ENCODE data around the gene FAM110D. TPM values are rescaled to one million over a fixed set of nuclear protein-coding genes. Genes with fewer than 3 reads are reported as not detected.

Gene FAM110D
- not detected for total RNA-seq
- not detected for polyA plus RNA-seq

DNA sequence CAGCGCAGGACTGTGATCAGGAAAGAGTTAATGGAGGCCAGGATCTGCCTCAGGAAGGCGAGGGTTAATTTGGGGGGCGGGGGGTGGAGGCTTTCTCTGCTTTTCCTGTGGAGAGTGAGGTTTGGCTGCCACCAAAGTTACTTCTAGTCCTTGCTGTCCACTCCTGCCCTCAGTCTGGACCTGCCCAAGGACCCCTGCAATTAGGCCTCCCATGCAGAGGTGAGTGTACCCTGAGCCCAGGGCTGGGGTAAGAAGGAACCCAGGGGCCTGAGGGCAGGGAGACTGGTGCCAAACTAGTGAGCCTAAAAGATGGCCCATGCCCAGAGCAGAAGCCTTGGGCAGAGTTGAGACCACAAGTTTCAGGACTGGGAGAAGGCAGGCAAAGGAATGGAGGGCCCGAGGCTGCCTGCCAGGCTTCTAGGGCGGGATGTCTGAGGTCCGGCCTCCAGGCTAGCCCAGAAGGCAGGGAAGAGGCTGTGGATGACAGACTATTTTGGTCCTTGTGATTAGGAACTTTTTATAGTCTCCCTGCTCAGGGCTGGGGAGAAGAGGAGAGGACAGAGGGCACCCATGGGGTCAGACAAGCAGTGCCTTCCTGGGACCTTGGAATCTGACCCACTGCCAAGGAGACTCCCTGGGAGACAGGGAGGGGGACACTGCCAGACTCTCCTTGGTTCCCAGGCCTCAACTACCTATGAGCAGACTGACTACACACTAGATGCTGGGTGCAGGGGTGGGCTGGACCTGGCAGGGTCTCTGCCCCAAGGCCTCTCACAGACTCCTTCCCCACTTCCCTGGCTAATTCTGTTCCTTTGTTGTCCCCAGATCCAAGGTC is at the start of gene FAM110D:
Gene FAM110D, plus strand, starts transcription at position 172 of the 835 bp plus-strand sequence. CDS start 2,213 bp downstream, outside the sequence.
- ATAC-seq (ENCODE audit: low read depth in 2 of 2) (no peak), DNase-seq (no peak)
- no peaks in the 10 kb centered on the region for H3K36me3 ChIP-seq (ENCODE audit: control insufficient read depth, insufficient read depth, low read length)
- Mint-ChIP-seq H3K27me3 (peaks cover 70% of the 10 kb centered on the region), H3K9me3 (no peaks in the 10 kb centered on the region), H3K4me1 (peaks cover 0 to 9% (median 5%) of the 10 kb centered on the region in 4 donors), H3K4me3 (peak within 1 kb of the TSS in 3 of 4 donors; percentile 18 to 75 (median 35)), H3K36me3 (no peaks in the 10 kb centered on the region), H3K27ac (no peak within 1 kb of the TSS)
- H3K27me3 ChIP-seq (ENCODE audit: control insufficient read depth, insufficient read depth, low read length), result peaks cover 11% of the 10 kb centered on the region
- H3K27ac ChIP-seq (ENCODE audit: insufficient read depth, low read length, poor library complexity, severe bottlenecking), result no peak within 1 kb of the TSS
- no peaks in the 10 kb centered on the region for H3K9me3 ChIP-seq (ENCODE audit: control insufficient read depth in 2 of 2, low read length in 2 of 2)
- H3K4me1 ChIP-seq (ENCODE audit: control insufficient read depth, insufficient read depth, low read length, poor library complexity, severe bottlenecking), result peaks cover 27% of the 10 kb centered on the region
- H3K4me3 ChIP-seq (ENCODE audit: low read depth, low read length), result no peak within 1 kb of the TSS

DNA sequence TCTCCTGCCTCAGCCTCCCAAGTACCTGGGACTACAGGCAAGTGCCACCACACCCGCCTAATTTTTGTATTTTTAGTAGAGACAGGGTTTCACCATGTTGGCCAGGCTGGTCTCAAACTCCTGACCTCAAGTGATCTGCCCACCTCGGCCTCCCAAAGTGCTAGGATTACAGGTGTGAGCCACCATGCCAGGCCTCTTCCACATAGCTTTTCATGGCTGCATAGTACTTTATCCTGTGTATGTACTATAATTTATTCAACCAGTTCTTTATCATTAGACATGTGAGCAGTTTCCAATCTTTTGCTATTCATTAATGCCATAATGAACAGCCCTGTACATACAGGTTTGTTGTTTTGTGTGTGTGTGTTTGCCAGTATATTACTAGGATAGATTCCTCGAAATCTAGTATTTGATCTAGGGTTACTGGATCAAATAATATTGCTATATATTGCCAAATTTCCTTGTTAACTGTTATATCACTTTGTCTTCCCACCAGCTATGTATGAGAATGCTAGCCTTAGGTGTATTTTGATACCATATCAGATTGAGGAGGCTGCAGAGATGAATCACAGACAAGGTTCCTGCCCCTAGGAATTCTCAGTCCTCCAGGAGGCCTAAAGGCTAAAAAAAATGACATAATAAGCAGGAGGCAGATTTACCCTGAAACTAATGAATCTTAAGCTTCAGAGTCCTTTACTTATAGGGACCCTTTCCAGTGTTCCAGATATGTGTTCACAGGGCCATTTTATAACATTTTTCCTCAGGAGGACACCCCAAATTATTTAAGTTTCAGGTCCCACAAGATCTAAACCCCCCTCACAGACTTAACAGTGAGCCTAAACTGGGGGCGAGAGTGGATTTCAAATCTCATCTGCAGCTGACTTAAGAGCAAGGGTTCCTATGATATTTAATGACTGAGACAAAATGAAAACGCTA is 49.4 kb upstream of the FAM110D start:
- Histone ChIP-seq H3K27ac (ENCODE audit: insufficient read depth, low read length, poor library complexity, severe bottlenecking) (no peak overlapping the region), H3K4me3 (ENCODE audit: low read depth, low read length) (no peak overlapping the region), H3K4me1 (ENCODE audit: control insufficient read depth, insufficient read depth, low read length, poor library complexity, severe bottlenecking) (peaks cover 30% of the 10 kb centered on the region), H3K9me3 (ENCODE audit: control insufficient read depth in 2 of 2, low read length in 2 of 2) (no peaks in the 10 kb centered on the region), H3K27me3 (ENCODE audit: control insufficient read depth, insufficient read depth, low read length) (no peaks in the 10 kb centered on the region), H3K36me3 (ENCODE audit: control insufficient read depth, insufficient read depth, low read length) (peaks cover 4% of the 10 kb centered on the region)
- H3K27me3 Mint-ChIP-seq, result peaks cover 4% of the 10 kb centered on the region
- H3K27ac Mint-ChIP-seq, result peak overlapping the region; percentile 69 to 97 (median 97)
- H3K4me3 Mint-ChIP-seq, result peak overlapping the region; percentile 85 to 96 (median 94)
- no peak for ATAC-seq (ENCODE audit: low read depth in 2 of 2)
- DNase-seq, result no peak
- peaks cover 5 to 39% (median 26%) of the 10 kb centered on the region in 4 donors for H3K4me1 Mint-ChIP-seq
- H3K36me3 Mint-ChIP-seq, result peaks cover 5% of the 10 kb centered on the region
- no peaks in the 10 kb centered on the region for H3K9me3 Mint-ChIP-seq

DNA sequence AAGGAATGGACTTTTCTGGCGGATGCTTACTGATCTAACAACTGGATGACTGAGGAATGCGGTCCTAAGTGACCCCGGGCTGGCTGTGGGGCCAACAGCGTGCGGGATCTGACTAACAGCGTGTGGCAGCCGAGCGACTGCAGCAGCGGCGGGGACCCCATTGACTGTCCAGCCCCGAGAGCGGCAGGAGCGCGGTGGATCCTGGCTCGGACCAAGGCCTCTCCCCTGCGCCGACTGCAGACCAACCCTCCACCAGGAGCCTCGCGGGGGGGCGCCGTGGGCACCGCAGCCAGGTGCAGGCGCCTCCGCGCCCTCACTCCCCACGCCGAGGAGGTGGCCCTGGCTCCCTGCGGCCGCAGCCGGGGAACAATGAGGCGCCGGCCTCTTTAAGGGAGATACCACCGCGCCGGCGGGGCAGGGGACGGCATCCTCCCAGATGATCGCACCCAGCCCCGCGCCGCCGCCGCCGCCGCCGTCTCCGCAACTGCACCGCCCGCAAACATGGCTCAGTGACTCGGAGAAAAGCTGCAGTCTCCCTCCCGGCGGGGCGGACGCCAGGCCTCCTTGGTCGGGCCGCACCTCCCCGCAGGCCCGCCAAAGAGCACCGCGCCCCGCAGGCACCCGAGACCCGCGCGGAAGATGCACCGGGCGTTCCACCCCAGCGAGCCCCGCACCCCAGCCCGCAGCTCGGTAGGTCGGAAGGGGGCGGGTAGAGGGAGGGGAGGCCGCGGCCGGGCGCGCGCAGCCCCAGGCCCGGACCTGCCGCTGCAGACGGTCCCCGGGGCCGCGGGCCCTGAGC is 47.9 kb upstream of the FAM110D start:
- peaks cover 5 to 40% (median 23%) of the 10 kb centered on the region in 4 donors for H3K4me1 Mint-ChIP-seq
- peak overlapping the region; percentile 69 to 97 (median 97) for H3K27ac Mint-ChIP-seq
- peaks cover 12% of the 10 kb centered on the region for H3K36me3 ChIP-seq (ENCODE audit: control insufficient read depth, insufficient read depth, low read length)
- H3K4me3 ChIP-seq (ENCODE audit: low read depth, low read length), result peak overlapping the region; percentile 76
- H3K27ac ChIP-seq (ENCODE audit: insufficient read depth, low read length, poor library complexity, severe bottlenecking), result peak overlapping the region; percentile 81
- peaks cover 8% of the 10 kb centered on the region for H3K36me3 Mint-ChIP-seq
- no peaks in the 10 kb centered on the region for H3K9me3 Mint-ChIP-seq
- no peaks in the 10 kb centered on the region for H3K27me3 Mint-ChIP-seq
- ATAC-seq (ENCODE audit: low read depth in 2 of 2) (peak; percentile 52 to 54), DNase-seq (peak; percentile 74 to 89 (median 84))
- H3K27me3 ChIP-seq (ENCODE audit: control insufficient read depth, insufficient read depth, low read length), result no peaks in the 10 kb centered on the region
- peaks cover 30% of the 10 kb centered on the region for H3K4me1 ChIP-seq (ENCODE audit: control insufficient read depth, insufficient read depth, low read length, poor library complexity, severe bottlenecking)
- peak overlapping the region; percentile 85 to 96 (median 94) for H3K4me3 Mint-ChIP-seq
- no peaks in the 10 kb centered on the region for H3K9me3 ChIP-seq (ENCODE audit: control insufficient read depth in 2 of 2, low read length in 2 of 2)

- Histone ChIP-seq H3K27me3 (ENCODE audit: control insufficient read depth, insufficient read depth, low read length) (no peaks in the 10 kb centered on the region), H3K9me3 (ENCODE audit: control insufficient read depth in 2 of 2, low read length in 2 of 2) (no peaks in the 10 kb centered on the region), H3K4me3 (ENCODE audit: low read depth, low read length) (peak within 1 kb of the TSS; percentile 88), H3K27ac (ENCODE audit: insufficient read depth, low read length, poor library complexity, severe bottlenecking) (peak within 1 kb of the TSS; percentile 81), H3K36me3 (ENCODE audit: control insufficient read depth, insufficient read depth, low read length) (peaks cover 12% of the 10 kb centered on the region), H3K4me1 (ENCODE audit: control insufficient read depth, insufficient read depth, low read length, poor library complexity, severe bottlenecking) (peaks cover 30% of the 10 kb centered on the region)
- no peaks in the 10 kb centered on the region for H3K9me3 Mint-ChIP-seq
- no peaks in the 10 kb centered on the region for H3K27me3 Mint-ChIP-seq
- peak within 1 kb of the TSS; percentile 69 to 97 (median 97) for H3K27ac Mint-ChIP-seq
- H3K36me3 Mint-ChIP-seq, result peaks cover 8% of the 10 kb centered on the region
- ATAC-seq (ENCODE audit: low read depth in 2 of 2) (peak; percentile 88 to 89), DNase-seq (peak; percentile 90 to 97 (median 94))
- peaks cover 5 to 44% (median 23%) of the 10 kb centered on the region in 4 donors for H3K4me1 Mint-ChIP-seq
- H3K4me3 Mint-ChIP-seq, result peak within 1 kb of the TSS; percentile 93 to 96 (median 95)
These were observed 47.1 kb upstream of the FAM110D start, which contains the start of gene PDIK1L for GRCh38 chr1:26111530-26112406. Gene PDIK1L, plus strand, starts transcription at chr1:26111824. Its CDS starts 2,485 bp downstream, at chr1:26114309.

DNA sequence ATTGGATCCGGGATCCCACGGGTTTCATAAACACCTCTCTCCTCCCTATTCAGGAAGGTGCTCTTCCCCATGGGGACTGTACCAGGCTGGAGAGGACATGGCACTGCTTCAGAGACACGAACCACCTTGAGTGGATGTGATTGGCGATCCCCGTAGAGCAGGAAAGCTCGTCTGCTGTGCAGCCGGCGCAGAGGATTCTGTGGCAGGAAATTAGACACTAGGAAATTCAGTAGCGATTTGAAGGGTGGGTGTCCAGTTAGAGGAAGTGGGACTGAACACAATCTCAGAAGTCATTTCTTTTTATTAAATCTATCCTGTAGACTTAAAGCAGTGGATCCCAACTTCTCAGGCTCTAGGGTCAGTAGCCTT is 46.5 kb upstream of the FAM110D start:
- peak in 2 of 3 donors; percentile 9 to 49 for DNase-seq

GRCh38 chr1:26114165-26114927 is 44.5 kb upstream of the FAM110D start:
- H3K27me3 Mint-ChIP-seq, result no peaks in the 10 kb centered on the region
- H3K36me3 ChIP-seq (ENCODE audit: control insufficient read depth, insufficient read depth, low read length), result peaks cover 24% of the 10 kb centered on the region
- peak overlapping the region in 2 of 3 donors; percentile 37 to 69 for H3K27ac Mint-ChIP-seq
- peak overlapping the region; percentile 54 to 93 (median 68) for H3K4me3 Mint-ChIP-seq
- H3K9me3 Mint-ChIP-seq, result no peaks in the 10 kb centered on the region
- H3K4me3 ChIP-seq (ENCODE audit: low read depth, low read length), result no peak overlapping the region
- no peak for ATAC-seq (ENCODE audit: low read depth in 2 of 2)
- H3K27me3 ChIP-seq (ENCODE audit: control insufficient read depth, insufficient read depth, low read length), result no peaks in the 10 kb centered on the region
- no peak overlapping the region for H3K27ac ChIP-seq (ENCODE audit: insufficient read depth, low read length, poor library complexity, severe bottlenecking)
- H3K9me3 ChIP-seq (ENCODE audit: control insufficient read depth in 2 of 2, low read length in 2 of 2), result no peaks in the 10 kb centered on the region
- H3K4me1 ChIP-seq (ENCODE audit: control insufficient read depth, insufficient read depth, low read length, poor library complexity, severe bottlenecking), result peaks cover 30% of the 10 kb centered on the region
- H3K4me1 Mint-ChIP-seq, result peaks cover 5 to 63% (median 29%) of the 10 kb centered on the region in 4 donors
- H3K36me3 Mint-ChIP-seq, result peaks cover 8% of the 10 kb centered on the region
- DNase-seq, result no peak

More for the DNA sequence above, 46.5 kb upstream of the FAM110D start:
- Mint-ChIP-seq H3K27ac (peak overlapping the region; percentile 14 to 95 (median 91)), H3K27me3 (no peaks in the 10 kb centered on the region), H3K36me3 (peaks cover 8% of the 10 kb centered on the region), H3K4me3 (peak overlapping the region; percentile 93 to 95 (median 94)), H3K9me3 (no peaks in the 10 kb centered on the region), H3K4me1 (peaks cover 5 to 47% (median 23%) of the 10 kb centered on the region in 4 donors)
- no peak for ATAC-seq (ENCODE audit: low read depth in 2 of 2)
- Histone ChIP-seq H3K27me3 (ENCODE audit: control insufficient read depth, insufficient read depth, low read length) (no peaks in the 10 kb centered on the region), H3K4me1 (ENCODE audit: control insufficient read depth, insufficient read depth, low read length, poor library complexity, severe bottlenecking) (peaks cover 30% of the 10 kb centered on the region), H3K27ac (ENCODE audit: insufficient read depth, low read length, poor library complexity, severe bottlenecking) (peak overlapping the region; percentile 81), H3K4me3 (ENCODE audit: low read depth, low read length) (peak overlapping the region; percentile 88), H3K9me3 (ENCODE audit: control insufficient read depth in 2 of 2, low read length in 2 of 2) (no peaks in the 10 kb centered on the region), H3K36me3 (ENCODE audit: control insufficient read depth, insufficient read depth, low read length) (peaks cover 12% of the 10 kb centered on the region)
